Measurements from ENCODE around the gene GMPS.

The GMPS gene

GRCh38 chr3:155895379-155895900 lies 25.0 kb downstream of the GMPS start:
- TF ChIP-seq, protein P1, sequence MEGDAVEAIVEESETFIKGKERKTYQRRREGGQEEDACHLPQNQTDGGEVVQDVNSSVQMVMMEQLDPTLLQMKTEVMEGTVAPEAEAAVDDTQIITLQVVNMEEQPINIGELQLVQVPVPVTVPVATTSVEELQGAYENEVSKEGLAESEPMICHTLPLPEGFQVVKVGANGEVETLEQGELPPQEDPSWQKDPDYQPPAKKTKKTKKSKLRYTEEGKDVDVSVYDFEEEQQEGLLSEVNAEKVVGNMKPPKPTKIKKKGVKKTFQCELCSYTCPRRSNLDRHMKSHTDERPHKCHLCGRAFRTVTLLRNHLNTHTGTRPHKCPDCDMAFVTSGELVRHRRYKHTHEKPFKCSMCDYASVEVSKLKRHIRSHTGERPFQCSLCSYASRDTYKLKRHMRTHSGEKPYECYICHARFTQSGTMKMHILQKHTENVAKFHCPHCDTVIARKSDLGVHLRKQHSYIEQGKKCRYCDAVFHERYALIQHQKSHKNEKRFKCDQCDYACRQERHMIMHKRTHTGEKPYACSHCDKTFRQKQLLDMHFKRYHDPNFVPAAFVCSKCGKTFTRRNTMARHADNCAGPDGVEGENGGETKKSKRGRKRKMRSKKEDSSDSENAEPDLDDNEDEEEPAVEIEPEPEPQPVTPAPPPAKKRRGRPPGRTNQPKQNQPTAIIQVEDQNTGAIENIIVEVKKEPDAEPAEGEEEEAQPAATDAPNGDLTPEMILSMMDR (IDR thresholded peaks at IDR 0.05; ENCODE audit: extremely low read depth, missing control alignments): no peak

GRCh38 chr3:155906900-155907299 lies 36.5 kb downstream of the GMPS start:
- TF ChIP-seq, protein P1 (IDR thresholded peaks at IDR 0.05; ENCODE audit: extremely low read depth, missing control alignments): no peak
- DNase-seq (ENCODE audit: low spot score): no peak

More at GRCh38 chr3:155895379-155895900, 25.0 kb downstream of the GMPS start:
- DNase-seq (ENCODE audit: low spot score): no peak

DNA sequence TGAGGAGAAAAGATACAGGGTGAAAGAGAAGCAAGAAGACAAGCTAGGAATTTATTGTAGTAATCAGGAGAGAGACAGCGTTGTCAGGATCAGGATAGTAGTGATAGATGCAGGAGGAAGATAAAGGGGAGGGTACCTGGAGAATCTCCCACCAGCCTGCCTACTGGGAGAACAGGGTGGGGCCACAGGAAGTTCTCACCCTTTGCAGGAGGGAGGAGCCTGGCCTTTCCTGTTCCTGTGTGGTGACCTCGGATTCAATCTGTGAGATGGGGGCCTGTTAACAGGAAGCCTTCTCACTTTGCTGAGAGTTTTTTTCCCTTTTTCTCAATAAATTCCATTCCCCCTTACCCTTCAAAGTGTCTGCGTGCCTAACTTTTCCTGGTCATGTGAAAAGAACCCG lies 37.6 kb downstream of the GMPS start:
- no peak for DNase-seq (ENCODE audit: low spot score)
- TF ChIP-seq, protein P1 (IDR thresholded peaks at IDR 0.05; ENCODE audit: extremely low read depth, missing control alignments): no peak

- TF ChIP-seq, protein P1 (IDR thresholded peaks at IDR 0.05; ENCODE audit: extremely low read depth, missing control alignments): no peak
Observed at GRCh38 chr3:155908605-155909004, 38.2 kb downstream of the GMPS start.

GRCh38 chr3:155912090-155912489 lies 41.6 kb downstream of the GMPS start:
- no peak for DNase-seq (ENCODE audit: low spot score)
- TF ChIP-seq, protein P1 (IDR thresholded peaks at IDR 0.05; ENCODE audit: extremely low read depth, missing control alignments): no peak

More at GRCh38 chr3:155908605-155909004, 38.2 kb downstream of the GMPS start:
- DNase-seq (ENCODE audit: low spot score): no peak

GRCh38 chr3:155912579-155913190 lies 42.2 kb downstream of the GMPS start:
- TF ChIP-seq, protein P1 (IDR thresholded peaks at IDR 0.05; ENCODE audit: extremely low read depth, missing control alignments): no peak
- DNase-seq (ENCODE audit: low spot score): no peak

GRCh38 chr3:155917781-155918180 lies 47.3 kb downstream of the GMPS start:
- TF ChIP-seq, protein P1 (IDR thresholded peaks at IDR 0.05; ENCODE audit: extremely low read depth, missing control alignments): no peak
- DNase-seq (ENCODE audit: low spot score): no peak
